Endothelial cell (in vitro differentiated cells): Measurements from ENCODE around the gene ETF1. TPM values are rescaled to one million over a fixed set of nuclear protein-coding genes. Genes with fewer than 3 reads are reported as not detected.
A peak's percentile ranks its signal among the peaks of the same experiment; 100 is the strongest.

ENCODE experiments used
- DNase-seq: peaks from one replicate; pipeline ENCODE4 v3.0.0; 2021; ENCODE audit warnings: low spot score
- H3K27ac Mint-ChIP-seq: one replicate; pipeline ENCODE4 v1.8.0; 2021; ENCODE audit warnings: mixed read lengths, inconsistent platforms; ENCODE audit not compliant: unreplicated experiment
- H3K27me3 Mint-ChIP-seq: one replicate; pipeline ENCODE4 v1.8.0; 2021; ENCODE audit warnings: mild to moderate bottlenecking, moderate library complexity, mixed read lengths, inconsistent platforms; ENCODE audit not compliant: unreplicated experiment
- H3K36me3 Mint-ChIP-seq: one replicate; pipeline ENCODE4 v1.8.0; 2021; ENCODE audit warnings: mild to moderate bottlenecking, low read depth, mixed read lengths, inconsistent platforms; ENCODE audit not compliant: unreplicated experiment
- H3K4me1 Mint-ChIP-seq: one replicate; pipeline ENCODE4 v1.8.0; 2021; ENCODE audit warnings: mild to moderate bottlenecking, mixed read lengths, inconsistent platforms; ENCODE audit not compliant: unreplicated experiment
- H3K4me3 Mint-ChIP-seq: one replicate; pipeline ENCODE4 v1.8.0; 2021; ENCODE audit warnings: mild to moderate bottlenecking, mixed read lengths, inconsistent platforms; ENCODE audit not compliant: unreplicated experiment
- H3K9me3 Mint-ChIP-seq: one replicate; pipeline ENCODE4 v1.8.0; 2021; ENCODE audit warnings: mixed read lengths, inconsistent platforms; ENCODE audit not compliant: unreplicated experiment
- CTCF ChIP-seq: fragments of 200-600 bp; sonication (generic); IDR thresholded peaks from one replicate; pipeline ENCODE4 v1.5.0; 2021; ENCODE audit warnings: antibody characterized with exemption; ENCODE audit not compliant: unreplicated experiment
- total RNA-seq: library from RNA; stranded (reverse); fragmentation: NEBNext Ultra II Directional; extraction: Animal tissue kit (Norgen Biotek cat#: 25700); gene quantifications from one replicate; pipeline ENCODE4 v1.2.1, GENCODE V29; 2021; ENCODE audit not compliant: unreplicated experiment

Gene ETF1
- total RNA-seq, 1 donor from 2014 or later: 84.7 TPM

GRCh38 chr5:138564242-138564641 is 21.2 kb upstream of the ETF1 start:
- Mint-ChIP-seq H3K4me1 (no peaks in the 10 kb centered on the region), H3K27ac (no peak overlapping the region), H3K36me3 (peaks cover 56% of the 10 kb centered on the region), H3K4me3 (no peak overlapping the region), H3K27me3 (peaks cover 2% of the 10 kb centered on the region), H3K9me3 (no peaks in the 10 kb centered on the region)
- TF ChIP-seq CTCF: no peak
- DNase-seq: no peak

- Mint-ChIP-seq H3K9me3 (no peaks in the 10 kb centered on the region), H3K27me3 (peaks cover 2% of the 10 kb centered on the region), H3K27ac (peak overlapping the region; percentile 37), H3K4me3 (peak overlapping the region; percentile 19), H3K36me3 (peaks cover 55% of the 10 kb centered on the region), H3K4me1 (no peaks in the 10 kb centered on the region)
- no peak for TF ChIP-seq CTCF
- no peak for DNase-seq
Observed at GRCh38 chr5:138563340-138564118, 20.5 kb upstream of the ETF1 start.

GRCh38 chr5:138560971-138561370 is 17.9 kb upstream of the ETF1 start:
- Mint-ChIP-seq H3K9me3 (no peaks in the 10 kb centered on the region), H3K36me3 (peaks cover 53% of the 10 kb centered on the region), H3K4me3 (no peak overlapping the region), H3K27ac (no peak overlapping the region), H3K4me1 (no peaks in the 10 kb centered on the region), H3K27me3 (peaks cover 2% of the 10 kb centered on the region)
- TF ChIP-seq CTCF: no peak
- DNase-seq: no peak

- Mint-ChIP-seq H3K4me1 (no peaks in the 10 kb centered on the region), H3K27me3 (peaks cover 5% of the 10 kb centered on the region), H3K4me3 (no peak overlapping the region), H3K27ac (no peak overlapping the region), H3K36me3 (peaks cover 57% of the 10 kb centered on the region), H3K9me3 (no peaks in the 10 kb centered on the region)
- DNase-seq: no peak
- no peak for TF ChIP-seq CTCF
Observed at GRCh38 chr5:138559937-138560336, 16.9 kb upstream of the ETF1 start.

- DNase-seq: no peak
- Mint-ChIP-seq H3K36me3 (peaks cover 54% of the 10 kb centered on the region), H3K27me3 (peaks cover 3% of the 10 kb centered on the region), H3K27ac (no peak overlapping the region), H3K9me3 (no peaks in the 10 kb centered on the region), H3K4me1 (no peaks in the 10 kb centered on the region), H3K4me3 (no peak overlapping the region)
- no peak for TF ChIP-seq CTCF
Observed at GRCh38 chr5:138557677-138558076, 14.6 kb upstream of the ETF1 start.
